Esophagus mucosa (tissue), 1 donor: ENCODE measurements around the gene LRRC8D. TPM values are rescaled to one million over a fixed set of nuclear protein-coding genes. Genes with fewer than 3 reads are reported as not detected.
"Not testable (repeated sequence)": the region's sequence is repeated elsewhere in the genome, so short reads cannot be mapped to it uniquely, and the experiment has no call there.

Experiments
- ATAC-seq: fragments of 200-7000 bp; cut with Tn5 transposase; one replicate; pipeline ENCODE4 v1.9.1; 2020
- total RNA-seq: library from RNA; stranded (reverse); gene quantifications from one replicate; pipeline ENCODE4 v1.2.4, GENCODE V29; 2023
- donor health status: DM: yes; HTN: yes; CAD: no.

LRRC8D gene
- total RNA-seq, 1 donor from 2014 or later = 15.1 TPM

DNA sequence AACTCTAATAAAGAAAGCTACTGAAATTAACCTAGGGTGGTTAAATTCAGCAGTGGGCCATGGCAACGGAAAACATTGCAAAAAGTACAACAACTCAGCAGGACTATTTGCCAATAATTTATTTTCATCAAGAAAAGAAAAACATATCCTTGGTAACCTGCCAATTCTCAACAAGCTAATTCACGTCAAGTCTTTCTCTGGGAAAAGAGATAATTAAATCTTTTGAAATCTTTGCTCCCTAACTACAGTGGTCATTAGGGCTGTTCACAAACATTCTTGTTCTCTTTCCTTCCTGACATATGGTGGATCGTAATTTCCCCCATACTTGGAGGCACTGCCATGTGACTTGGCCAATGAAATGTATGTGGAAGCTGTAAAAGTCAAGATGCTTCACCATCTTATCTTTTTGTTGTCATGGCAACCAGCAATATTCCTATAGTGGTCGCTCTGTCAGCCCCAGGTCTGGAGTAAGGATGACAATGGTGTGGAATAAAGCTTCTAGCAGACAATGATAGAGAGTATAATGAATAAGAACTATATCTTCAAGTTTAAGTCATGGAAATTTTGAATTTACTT lies 144.4 kb downstream of the LRRC8D start:
- ATAC-seq = no peak

- ATAC-seq = no peak
Observed at GRCh38 chr1:89966656-89967055, 145.8 kb downstream of the LRRC8D start.

- peak; percentile 26 for ATAC-seq
Observed at GRCh38 chr1:89971600-89971999, 150.8 kb downstream of the LRRC8D start.

GRCh38 chr1:89972024-89972423 lies 151.2 kb downstream of the LRRC8D start:
- no peak for ATAC-seq

DNA sequence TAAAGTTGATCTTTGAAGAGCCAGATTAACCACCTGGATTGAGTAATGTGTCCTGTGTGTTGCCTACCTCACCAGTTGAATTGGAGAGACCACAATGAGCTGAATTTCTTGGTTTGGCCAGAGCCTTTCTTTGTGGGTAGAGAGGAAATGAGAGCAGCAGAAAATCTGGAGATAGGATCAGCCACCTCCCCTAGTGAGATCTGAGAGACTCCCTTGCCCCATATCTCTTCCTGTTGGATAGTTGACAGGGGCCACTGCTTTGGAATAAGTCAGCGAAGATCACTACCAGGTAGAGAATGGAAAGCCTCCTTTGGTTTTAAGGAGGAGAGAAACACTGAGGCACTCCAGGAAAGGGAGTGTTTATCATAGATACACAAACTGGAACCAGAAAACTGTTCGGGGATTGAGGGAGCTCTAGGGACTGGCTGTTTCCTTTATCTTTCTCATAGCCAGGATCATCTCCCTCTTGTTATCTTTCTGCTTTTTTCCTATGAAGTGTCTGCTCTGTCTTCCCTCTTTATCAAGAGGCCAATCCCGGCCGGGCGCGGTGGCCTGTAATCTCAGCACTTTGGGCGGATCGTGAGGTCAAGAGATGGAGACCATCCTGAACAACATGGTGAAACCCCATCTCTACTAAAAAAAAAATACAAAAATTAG lies 152.8 kb downstream of the LRRC8D start:
- no peak for ATAC-seq

DNA sequence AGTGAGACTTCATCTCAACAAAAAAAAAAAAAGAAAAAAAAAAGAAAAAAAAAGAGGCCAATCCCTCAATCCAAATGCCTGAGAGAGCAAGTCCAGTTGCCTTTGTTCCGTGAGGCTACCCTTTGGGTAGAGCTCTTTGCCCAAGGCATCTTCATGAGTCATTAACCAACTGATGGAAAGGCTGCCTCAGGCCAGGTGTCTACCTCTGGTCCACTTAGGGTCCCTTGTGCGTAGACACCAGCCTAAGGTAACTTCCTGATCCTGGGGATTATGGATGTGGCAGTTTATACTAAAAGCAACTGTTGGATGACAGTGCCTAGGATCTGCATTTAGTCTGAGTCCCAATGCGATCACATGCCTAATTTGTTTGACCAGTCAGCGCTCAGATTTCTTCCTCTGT lies 153.4 kb downstream of the LRRC8D start:
- no peak for ATAC-seq

GRCh38 chr1:89974696-89975470 lies 154.1 kb downstream of the LRRC8D start:
- ATAC-seq = peak; percentile 15

DNA sequence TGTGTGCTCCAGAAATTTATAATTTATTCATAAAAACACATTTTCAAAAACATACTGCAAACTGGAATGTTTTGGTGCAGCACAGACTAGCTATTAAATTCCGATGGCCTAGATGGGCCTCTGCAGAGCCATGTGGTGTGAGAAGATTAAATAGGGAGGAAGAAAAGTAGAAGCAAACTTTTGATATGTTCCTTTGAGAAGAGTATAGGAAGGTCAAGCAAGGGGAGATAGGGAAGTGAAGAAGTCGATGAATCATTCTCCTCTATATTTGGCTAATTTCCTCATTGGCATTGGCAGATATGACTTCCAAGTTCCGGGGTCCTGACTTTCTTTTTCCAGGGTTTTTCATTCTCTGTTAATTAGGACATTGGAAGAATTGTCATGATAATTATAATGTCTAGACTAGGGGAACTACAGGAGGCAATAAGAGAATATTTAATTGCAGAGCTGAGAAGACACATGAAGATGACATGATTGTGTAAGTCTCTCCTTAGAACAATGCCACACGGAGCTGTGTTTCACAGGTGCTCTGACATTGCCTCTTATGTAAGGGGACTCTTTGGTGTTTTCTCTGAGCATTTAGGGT lies 154.8 kb downstream of the LRRC8D start:
- no peak for ATAC-seq

DNA sequence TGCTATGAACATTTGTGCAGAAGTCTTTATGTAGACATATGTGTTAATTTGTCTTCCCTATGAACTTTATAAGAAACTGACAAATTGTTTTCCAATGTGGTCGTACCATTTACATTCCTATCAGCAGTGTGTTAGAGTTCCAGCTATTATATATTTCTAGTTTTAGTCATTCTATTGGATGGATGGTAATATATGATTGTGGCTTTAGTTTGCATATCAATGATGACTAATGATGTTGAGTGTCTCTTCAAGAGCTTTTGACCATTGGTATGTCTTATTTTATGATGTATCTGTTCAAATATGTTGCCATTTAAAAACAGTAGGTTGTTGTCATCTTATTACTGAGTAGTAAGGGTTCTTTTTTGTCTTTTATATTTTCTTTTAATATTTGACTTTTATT lies 157.9 kb downstream of the LRRC8D start:
- ATAC-seq = no peak

DNA sequence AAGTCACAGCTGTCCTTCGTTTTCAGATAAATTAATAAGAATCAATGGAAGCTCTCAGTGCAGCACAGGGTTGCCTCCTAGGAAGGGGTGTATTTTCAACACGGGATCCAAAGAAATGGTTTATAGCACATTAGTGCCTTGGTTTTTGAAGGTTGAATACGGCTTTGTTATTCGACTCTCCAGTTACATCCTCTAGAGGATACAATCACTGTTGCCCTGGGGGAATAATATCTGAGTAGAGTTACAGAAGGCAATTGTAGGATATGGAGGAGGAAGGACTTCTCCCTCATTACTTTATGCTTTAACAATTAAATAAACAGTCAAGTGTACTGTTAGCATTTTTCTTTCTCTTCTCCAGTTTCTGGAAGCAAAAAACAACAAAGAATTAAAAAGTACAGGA lies 159.8 kb downstream of the LRRC8D start:
- no peak for ATAC-seq

DNA sequence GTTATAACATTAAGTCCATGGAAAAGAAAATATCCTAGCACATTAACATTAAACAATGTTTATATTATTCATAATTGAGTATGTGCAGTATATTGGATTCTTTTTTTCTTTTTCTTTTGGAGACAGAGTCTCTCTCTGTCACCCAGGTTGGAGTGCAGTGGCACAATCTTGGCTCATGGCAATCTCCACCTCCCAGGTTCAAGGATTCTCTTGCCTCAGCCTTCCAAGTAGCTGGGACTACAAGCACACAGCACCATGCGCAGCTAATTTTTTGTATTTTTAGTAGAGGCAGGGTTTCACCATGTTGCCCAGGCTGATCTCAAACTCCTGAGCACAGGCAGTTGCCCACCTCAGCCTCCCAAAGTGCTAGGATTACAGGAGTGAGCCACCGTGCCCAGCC lies 162.0 kb downstream of the LRRC8D start:
- ATAC-seq = not testable (repeated sequence)

DNA sequence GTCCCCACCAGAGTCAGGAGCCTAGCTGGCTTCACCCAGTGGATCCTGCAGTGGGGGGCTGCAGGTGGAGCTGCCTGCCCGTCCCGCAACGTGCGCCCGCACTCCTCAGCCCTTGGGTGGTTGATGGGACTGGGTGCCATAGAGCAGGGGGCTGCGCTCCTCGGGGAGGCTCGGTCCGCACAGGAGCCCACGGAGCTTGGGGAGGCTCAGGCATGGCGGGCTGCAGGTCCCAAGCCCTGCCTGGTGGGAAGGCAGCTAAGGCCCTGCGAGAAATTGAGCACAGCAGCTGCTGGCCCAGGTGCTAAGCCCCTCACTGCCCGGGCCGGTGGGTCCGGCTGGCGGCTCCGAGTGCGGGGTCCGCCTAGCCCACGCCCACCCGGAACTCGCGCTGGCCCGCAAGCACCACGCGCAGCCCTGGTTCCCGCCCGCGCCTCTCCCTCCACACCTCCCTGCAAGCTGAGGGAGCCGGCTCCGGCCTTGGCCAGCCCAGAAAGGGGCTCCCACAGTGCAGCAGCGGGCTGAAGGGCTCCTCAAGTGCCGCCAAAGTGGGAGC lies 163.8 kb downstream of the LRRC8D start:
- not testable (repeated sequence) for ATAC-seq

- no peak for ATAC-seq
Observed at GRCh38 chr1:89986020-89986419, 165.2 kb downstream of the LRRC8D start.

Other genes with a start within 250 kb of the LRRC8D start
- 1.8 TPM for gene LRRC8C, start 187.9 kb upstream of the LRRC8D start, total RNA-seq
- 14.7 TPM for gene ZNF326, start 174.1 kb downstream of the LRRC8D start, total RNA-seq